ENCODE data around the gene ARFRP1. TPM values are rescaled to one million over a fixed set of nuclear protein-coding genes. Genes with fewer than 3 reads are reported as not detected.

Gene ARFRP1
- total and polyA plus RNA-seq, 2 of the 13 experiments (the other 11 are each of a cell fraction or from before 2014, with no cell fraction given), result 32.0 to 51.1 TPM

DNA sequence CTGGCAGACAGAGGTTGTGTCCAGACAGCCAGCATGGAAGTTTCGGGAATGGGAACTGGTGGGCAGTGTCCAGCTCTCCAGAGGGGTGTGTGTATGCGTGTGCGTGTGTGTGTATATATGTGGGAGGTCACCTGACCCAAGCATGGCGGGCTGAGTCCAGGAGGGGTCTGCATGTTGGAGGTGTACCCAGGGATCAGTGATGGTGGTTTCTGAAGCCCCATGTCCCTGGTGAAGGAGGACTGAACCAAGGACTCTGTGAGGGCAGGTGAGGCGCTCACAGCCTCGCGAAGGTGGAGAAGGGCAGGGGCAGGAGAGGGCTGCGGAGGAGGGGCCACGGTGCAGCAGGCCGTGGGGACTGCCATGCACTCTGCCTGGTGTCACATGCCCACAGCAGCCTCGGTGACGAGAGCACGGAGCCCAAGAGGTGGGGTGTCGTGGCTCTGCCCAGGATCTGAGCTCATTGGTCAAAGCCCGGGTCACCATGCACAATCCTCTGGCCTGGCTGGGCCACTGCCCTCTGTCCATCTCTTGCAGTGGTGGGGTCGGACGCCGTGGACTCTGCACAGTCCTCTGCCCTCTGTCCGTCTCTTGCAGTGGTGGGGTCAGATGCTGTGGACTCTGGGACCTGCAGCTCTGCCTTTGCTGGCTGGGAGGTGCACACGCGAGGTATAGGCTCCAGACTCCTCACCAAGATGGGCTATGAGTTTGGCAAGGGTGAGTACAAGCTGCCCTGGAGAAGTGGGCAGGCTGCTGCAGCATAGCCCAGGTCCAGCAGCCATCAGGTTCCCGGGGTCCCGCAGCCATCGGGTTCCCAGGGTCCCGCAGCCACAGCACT lies 26.6 kb upstream of the ARFRP1 start (continued):
- no peak for TF ChIP-seq SRSF9 (IDR thresholded peaks at IDR 0.05; ENCODE audit: borderline replicate concordance, insufficient read depth, low read depth, low read length, poor library complexity, severe bottlenecking)
- no peak for TF ChIP-seq MTA3 (CRISPR knock-in tag; IDR thresholded peaks at IDR 0.05)
- no peak for TF ChIP-seq ZNF235 (CRISPR knock-in tag; IDR thresholded peaks at IDR 0.05; ENCODE audit: borderline replicate concordance)
- no peak for TF ChIP-seq MBD4 (IDR thresholded peaks at IDR 0.05; ENCODE audit: borderline replicate concordance, low read length)
- TF ChIP-seq, protein P1, sequence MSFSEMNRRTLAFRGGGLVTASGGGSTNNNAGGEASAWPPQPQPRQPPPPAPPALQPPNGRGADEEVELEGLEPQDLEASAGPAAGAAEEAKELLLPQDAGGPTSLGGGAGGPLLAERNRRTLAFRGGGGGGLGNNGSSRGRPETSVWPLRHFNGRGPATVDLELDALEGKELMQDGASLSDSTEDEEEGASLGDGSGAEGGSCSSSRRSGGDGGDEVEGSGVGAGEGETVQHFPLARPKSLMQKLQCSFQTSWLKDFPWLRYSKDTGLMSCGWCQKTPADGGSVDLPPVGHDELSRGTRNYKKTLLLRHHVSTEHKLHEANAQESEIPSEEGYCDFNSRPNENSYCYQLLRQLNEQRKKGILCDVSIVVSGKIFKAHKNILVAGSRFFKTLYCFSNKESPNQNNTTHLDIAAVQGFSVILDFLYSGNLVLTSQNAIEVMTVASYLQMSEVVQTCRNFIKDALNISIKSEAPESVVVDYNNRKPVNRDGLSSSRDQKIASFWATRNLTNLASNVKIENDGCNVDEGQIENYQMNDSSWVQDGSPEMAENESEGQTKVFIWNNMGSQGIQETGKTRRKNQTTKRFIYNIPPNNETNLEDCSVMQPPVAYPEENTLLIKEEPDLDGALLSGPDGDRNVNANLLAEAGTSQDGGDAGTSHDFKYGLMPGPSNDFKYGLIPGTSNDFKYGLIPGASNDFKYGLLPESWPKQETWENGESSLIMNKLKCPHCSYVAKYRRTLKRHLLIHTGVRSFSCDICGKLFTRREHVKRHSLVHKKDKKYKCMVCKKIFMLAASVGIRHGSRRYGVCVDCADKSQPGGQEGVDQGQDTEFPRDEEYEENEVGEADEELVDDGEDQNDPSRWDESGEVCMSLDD (CRISPR knock-in tag; IDR thresholded peaks at IDR 0.05; ENCODE audit: borderline replicate concordance), result no peak
- 0 out of 2 replicates have a peak, but pooled peaks have one; percentile 26 for TF ChIP-seq SAFB2 (CRISPR knock-in tag; IDR thresholded peaks at IDR 0.05; ENCODE audit: borderline replicate concordance, low read depth)
- TF ChIP-seq ZNF563 (CRISPR knock-in tag; IDR thresholded peaks at IDR 0.05), result 0 out of 2 replicates have a peak, but pooled peaks have one; percentile 6
- TF ChIP-seq, protein P2, sequence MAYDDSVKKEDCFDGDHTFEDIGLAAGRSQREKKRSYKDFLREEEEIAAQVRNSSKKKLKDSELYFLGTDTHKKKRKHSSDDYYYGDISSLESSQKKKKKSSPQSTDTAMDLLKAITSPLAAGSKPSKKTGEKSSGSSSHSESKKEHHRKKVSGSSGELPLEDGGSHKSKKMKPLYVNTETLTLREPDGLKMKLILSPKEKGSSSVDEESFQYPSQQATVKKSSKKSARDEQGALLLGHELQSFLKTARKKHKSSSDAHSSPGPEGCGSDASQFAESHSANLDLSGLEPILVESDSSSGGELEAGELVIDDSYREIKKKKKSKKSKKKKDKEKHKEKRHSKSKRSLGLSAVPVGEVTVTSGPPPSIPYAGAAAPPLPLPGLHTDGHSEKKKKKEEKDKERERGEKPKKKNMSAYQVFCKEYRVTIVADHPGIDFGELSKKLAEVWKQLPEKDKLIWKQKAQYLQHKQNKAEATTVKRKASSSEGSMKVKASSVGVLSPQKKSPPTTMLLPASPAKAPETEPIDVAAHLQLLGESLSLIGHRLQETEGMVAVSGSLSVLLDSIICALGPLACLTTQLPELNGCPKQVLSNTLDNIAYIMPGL (CRISPR knock-in tag; IDR thresholded peaks at IDR 0.05; ENCODE audit: borderline replicate concordance in 1 of 2, low read depth in 1 of 2), result no peak
- 0 out of 2 replicates have a peak, but pooled peaks have one; percentile 27 for TF ChIP-seq ZNF788 (CRISPR knock-in tag; IDR thresholded peaks at IDR 0.05; ENCODE audit: borderline replicate concordance)
- TF ChIP-seq JUND (CRISPR knock-in tag; IDR thresholded peaks at IDR 0.05), result peak; percentile 25; the same call in 1 of the 2 replicates
- TF ChIP-seq ZNF263 (CRISPR knock-in tag; IDR thresholded peaks at IDR 0.05), result peak; percentile 77
- TF ChIP-seq, protein P3, sequence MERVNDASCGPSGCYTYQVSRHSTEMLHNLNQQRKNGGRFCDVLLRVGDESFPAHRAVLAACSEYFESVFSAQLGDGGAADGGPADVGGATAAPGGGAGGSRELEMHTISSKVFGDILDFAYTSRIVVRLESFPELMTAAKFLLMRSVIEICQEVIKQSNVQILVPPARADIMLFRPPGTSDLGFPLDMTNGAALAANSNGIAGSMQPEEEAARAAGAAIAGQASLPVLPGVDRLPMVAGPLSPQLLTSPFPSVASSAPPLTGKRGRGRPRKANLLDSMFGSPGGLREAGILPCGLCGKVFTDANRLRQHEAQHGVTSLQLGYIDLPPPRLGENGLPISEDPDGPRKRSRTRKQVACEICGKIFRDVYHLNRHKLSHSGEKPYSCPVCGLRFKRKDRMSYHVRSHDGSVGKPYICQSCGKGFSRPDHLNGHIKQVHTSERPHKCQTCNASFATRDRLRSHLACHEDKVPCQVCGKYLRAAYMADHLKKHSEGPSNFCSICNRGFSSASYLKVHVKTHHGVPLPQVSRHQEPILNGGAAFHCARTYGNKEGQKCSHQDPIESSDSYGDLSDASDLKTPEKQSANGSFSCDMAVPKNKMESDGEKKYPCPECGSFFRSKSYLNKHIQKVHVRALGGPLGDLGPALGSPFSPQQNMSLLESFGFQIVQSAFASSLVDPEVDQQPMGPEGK (CRISPR knock-in tag; IDR thresholded peaks at IDR 0.05), result no peak; the same call in 1 of the 2 replicates
- TF ChIP-seq SMAD1 (CRISPR knock-in tag; IDR thresholded peaks at IDR 0.05; ENCODE audit: borderline replicate concordance, low read depth), result peak; percentile 73
- TF ChIP-seq ZMYM4 (CRISPR knock-in tag; IDR thresholded peaks at IDR 0.05), result peak; percentile 72
- TF ChIP-seq, protein P4, sequence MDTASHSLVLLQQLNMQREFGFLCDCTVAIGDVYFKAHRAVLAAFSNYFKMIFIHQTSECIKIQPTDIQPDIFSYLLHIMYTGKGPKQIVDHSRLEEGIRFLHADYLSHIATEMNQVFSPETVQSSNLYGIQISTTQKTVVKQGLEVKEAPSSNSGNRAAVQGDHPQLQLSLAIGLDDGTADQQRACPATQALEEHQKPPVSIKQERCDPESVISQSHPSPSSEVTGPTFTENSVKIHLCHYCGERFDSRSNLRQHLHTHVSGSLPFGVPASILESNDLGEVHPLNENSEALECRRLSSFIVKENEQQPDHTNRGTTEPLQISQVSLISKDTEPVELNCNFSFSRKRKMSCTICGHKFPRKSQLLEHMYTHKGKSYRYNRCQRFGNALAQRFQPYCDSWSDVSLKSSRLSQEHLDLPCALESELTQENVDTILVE (CRISPR knock-in tag; IDR thresholded peaks at IDR 0.05), result no peak
- TF ChIP-seq ZNF101 (CRISPR knock-in tag; IDR thresholded peaks at IDR 0.05; ENCODE audit: borderline replicate concordance, low read depth), result no peak
- TF ChIP-seq HNF4G (IDR thresholded peaks at IDR 0.05; ENCODE audit: borderline replicate concordance, low read depth, low read length), result peak; percentile 97
- TF ChIP-seq HNF4G (CRISPR knock-in tag; IDR thresholded peaks at IDR 0.05; ENCODE audit: borderline replicate concordance, low read depth), result peak; percentile 83; the same call in 1 of the 2 replicates
